Iris pigment epithelial cell (primary cell): Measurements from ENCODE around the gene BNIP5.
A peak's percentile ranks its signal among the peaks of the same experiment; 100 is the strongest.

Source experiments
- DNase-seq: peaks from one replicate; pipeline ENCODE4 v3.0.0-alpha.2; 2011; ENCODE audit warnings: low read depth

BNIP5 gene

DNA sequence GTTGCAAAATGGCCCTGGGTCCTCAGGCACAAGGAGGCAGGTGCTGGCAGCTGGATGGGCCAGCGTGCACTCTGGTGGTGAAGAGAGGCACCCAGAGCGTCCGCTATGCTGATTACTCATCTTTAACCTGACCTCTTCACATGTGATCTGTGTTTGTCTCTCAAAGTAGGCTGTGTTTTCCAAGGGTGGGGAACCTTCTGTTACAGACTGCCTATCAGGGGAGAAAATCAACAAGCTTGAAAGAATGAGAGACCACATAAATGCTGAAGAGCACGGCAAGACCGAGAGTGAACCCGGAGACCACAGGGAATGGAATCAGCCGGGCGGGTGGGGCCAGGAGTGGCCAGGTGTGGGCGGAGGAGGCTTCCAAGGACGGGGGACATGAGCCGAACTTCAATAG is 16.2 kb downstream of the BNIP5 start:
- DNase-seq = no peak

DNA sequence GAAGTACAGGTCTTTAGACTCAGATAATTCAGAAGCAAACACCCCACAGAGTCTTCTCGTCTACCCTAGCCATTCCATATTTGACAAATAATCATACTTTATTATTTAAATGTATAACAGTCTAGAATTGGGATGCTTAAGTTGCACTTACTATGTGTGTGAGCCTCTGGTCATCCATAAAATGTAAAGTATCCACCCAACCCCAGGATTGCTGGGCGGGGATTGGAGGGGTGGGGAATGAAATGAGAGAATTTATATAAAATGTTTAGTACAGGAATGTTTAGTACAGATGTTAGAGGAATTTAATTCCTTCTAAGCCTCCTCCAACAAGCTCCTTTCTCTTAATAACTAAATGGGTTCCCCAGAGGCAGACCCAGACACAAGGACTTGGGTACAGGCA is 16.9 kb downstream of the BNIP5 start:
- no peak for DNase-seq

DNA sequence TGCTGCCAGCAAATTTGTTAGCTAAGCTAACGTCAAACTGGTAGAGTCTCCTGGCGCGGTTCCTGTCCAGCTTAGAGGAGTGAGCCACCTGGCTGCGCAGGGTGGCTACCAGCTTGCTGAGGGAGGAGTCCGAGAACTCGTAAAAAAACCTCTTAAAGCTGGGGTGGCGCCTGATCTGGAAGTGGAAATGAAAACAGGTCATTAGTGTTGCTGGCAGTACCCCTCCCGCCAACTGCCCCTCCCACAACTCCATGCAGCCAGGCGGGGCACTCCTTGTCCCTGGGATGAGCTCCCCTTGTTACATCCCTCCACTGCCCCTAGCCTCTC is 17.3 kb downstream of the BNIP5 start:
- DNase-seq = no peak

DNA sequence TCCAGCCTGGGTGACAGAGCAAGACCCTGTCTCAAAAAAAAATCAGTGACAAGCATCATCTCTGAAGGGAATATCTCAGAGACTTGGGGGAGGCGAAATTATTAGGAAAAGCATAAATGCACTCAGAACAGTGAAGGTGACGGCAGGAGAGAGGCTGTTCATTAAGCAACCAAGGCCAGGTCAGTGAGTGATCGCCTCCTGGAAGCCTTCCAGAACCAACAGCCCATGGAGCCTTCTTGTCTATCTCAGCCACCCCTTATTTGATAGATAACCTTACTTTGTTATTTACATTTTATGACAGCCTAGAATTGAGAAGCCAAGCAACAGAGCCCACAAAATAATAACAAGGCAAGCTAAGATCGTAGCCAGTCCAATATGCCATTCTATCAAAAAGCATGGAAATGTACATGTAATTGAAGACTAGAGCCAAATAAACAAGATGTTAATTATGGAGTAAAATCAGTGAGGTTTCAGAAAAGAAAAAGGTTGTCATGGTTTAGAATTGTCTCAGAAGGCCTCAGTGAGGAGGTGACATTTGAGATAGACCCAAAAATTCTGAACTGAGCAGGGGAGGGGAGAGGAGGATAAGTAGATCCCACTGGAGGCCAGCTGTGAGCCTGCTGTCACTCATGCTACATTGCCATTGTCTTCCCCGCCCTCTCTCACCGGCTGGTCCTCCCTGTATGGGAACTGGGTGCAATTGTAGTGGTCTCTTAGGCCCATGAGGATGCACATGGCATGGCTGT is 17.8 kb downstream of the BNIP5 start:
- DNase-seq = no peak

DNA sequence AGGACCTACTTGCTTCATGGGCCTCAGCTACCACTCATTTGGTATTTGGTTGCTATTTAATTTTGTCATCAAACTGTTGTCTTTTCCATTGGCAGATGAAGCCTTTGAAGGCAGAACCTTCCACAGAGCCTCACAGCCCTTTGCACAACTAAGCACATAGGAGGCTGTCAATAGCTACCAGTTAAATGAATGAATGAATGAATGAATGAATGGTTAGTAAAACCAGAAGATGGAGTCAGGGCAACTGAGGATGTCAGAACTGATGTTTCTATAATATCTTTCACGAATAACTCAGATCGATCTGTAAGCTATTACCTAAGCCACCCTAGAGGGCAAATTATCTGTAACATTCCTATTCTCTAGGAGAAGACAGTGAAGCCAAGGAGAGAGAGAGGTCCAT is 19.1 kb downstream of the BNIP5 start:
- no peak for DNase-seq

DNA sequence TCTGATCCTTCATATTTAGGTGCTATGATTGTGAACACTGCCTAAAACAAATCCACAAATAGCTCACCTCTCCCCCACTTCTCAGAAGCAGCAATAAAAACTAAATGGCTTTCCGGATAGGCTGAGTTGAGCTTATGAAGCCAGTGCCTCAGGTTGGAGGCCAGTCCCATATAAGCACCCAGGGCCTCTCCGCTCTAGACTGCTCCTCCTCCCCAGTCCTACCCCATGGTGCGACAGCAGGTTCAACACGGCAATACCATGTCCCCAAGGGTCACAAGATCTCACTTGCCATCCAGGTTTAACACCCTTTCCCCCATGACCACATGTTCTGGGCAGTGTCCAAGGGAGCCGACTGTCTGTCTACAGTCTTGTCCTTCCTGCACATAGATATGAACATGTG is 20.8 kb downstream of the BNIP5 start:
- DNase-seq = no peak

DNA sequence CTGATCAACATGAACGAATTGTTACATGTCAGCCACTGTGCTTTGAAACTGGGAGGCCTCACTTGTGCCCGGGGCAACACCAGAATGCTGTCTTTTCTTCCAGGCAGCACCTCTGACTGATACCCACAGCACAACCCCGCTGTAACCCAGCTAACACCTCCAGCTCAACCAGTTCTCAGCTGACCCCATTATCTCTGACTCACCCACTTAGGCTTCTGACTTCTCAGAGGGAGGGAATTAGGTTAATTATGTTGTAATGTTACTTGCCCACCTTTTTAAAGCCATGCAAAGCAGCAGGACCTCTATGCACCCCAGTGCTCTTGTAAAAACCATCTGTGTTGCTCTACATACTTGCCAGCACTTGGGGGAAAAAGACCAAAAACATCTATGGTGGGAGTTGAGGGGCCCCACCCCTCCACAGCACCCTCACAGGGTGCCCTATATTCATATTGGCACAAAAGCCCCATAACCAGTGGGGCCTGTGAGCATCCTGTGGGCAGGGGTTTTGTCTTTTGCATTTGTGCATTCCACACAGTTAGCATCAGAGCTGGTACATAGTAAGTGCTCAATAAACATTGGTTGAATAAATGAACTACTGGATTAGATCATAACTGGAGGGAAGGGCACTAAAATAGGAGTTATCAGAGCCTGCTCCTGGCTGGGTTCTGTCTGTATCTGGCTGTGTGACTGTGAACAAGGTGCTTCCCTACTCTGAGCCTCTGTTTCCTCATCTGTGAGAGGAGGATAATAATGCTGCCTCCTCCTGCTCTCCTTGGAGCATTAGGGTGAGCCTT is 22.3 kb downstream of the BNIP5 start:
- DNase-seq = peak; percentile 62

DNA sequence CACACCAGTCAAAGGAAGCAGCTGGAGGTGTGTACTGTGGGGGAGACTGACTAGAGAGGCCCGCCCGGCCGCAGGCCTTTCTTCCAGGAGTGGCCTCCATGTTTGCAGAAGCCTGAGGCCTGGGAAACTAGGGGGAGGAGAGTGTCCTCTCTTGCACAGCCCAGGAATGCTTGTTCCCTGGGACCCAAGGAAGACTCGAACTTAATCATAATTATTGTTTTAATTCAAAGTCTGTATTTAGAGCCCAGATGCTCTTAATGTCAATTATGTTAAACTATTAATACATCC is 23.1 kb downstream of the BNIP5 start:
- no peak for DNase-seq

DNA sequence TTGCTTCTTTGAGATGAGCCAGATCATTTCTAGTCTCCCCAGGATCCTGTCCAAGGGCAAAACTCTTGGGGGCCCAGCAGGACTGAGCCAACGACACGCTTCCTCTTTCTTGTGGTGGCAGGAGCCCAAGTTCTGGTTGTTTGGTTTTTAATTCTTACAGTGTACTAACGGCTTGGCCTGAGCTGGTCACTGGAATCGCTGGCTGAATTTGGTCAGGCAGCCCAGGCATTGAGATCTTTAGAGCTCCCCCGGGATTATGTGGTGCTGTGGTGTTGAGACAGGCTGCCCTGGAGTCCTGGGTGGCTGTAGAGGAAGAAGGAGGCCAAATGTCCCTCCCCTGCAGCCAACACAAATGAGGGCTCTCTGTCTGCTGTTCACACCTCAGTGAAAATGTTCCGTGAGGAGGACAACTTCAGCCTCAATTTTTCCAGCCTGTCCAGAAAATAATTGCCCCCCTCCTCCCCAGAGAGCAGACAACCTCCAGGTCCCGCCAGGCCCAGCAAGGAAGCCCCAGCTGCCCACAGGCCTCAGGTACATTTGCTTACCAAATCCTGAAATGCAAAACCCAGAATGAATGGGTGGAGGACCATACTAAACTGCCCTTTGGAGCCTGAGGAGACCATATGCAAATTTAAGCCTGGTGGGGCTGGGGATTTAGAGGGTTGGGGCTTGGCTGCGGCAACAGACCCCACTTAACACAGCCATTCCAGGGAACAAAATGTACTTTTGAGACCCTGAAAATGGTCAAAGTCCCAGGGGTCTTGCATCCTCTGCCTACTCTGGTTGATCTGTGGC is 23.6 kb downstream of the BNIP5 start:
- DNase-seq = no peak

DNA sequence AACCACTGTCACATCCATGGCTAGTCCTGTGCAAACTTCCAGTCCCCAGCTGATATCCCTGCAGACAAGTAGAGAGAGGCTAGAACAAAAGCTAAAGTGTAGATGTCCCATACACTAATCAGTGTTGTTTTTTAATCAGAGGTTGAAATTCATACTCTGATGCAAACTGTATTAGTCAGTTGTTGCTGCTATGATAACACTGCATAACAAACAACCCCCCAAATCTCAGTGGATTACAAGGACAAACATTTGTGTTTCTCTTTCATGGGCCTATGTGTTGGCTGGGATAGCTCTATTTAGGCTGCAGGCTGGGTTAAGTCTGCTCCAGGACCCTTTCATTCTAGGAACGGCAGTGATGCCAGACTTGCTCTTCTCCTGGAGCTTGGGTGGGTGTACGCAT is 26.8 kb downstream of the BNIP5 start:
- no peak for DNase-seq

DNA sequence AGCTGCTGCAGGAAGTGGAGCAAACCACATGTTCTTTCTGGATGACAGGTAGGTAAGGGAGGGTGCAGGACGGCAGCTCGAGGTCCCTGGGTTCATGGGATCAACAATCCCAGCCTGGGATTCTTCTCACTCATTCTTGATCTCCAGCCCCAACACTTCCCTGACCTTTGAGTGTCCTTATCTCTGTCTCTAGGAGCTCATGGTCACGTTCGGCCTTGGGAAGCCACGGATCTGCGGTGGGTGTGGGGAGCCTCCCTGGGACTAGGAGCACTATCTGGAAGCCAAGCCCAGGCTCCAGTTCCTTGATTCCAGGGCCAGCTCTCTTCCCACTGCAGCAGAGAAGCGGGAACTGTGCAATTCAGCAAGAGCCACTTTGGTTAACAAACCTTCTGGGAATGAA is 27.5 kb downstream of the BNIP5 start:
- DNase-seq = no peak

DNA sequence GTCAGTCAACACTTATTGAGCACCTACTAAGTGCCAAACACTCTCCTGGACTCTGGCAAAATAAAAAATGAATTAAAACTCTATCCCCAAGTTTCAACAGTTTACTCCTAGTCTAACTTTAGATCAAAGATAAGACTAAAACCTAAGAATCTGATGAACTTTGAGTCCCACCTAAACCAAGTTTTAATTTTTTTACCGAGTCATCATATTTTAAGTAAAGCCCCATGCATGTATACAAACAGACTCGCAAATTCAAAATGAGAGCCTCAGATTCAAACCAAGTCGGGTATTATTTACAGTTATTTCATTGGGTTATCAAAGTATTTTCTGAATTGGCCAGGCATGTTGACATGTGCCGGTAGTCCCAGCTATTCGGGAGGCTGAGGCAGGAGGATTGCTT is 28.2 kb downstream of the BNIP5 start:
- DNase-seq = no peak

DNA sequence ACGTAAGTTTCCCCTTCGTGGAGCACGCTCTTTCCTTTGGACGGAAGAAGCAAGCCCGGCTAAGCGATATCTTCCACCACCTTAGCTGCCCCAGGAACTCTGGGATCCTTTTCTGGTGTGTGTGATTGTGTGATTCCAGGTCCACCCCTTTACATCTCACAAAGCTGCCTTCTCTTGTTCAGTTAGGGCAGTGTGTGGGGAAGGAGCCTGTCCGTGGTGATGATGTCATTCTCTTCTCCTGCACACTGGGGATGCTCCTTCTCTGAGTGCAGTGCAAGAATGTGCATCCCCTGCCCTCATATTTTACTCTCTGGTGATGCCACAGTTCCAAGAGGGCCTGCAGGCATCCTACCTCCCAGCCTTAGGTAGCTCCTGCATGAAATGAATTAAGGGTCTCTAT is 30.3 kb downstream of the BNIP5 start:
- DNase-seq = no peak

DNA sequence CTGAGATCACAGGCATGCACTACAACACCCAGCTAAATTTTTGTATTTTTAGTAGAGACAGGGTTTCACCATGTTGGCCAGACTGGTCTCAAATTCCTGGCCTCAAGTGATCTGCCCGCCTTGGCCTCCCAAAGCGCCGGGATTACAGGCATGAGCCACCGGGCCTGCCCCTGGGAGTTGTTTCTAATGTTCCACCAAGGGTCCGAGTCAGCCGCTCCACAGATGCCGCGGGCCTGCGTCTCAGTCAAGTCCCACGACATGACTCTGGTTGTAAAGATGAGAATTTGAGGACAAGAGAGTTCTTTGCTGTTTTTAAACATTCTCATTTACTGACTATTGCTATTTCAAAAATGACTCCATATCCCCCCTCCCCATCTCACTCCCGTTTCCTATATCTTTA is 30.8 kb downstream of the BNIP5 start:
- no peak for DNase-seq

DNA sequence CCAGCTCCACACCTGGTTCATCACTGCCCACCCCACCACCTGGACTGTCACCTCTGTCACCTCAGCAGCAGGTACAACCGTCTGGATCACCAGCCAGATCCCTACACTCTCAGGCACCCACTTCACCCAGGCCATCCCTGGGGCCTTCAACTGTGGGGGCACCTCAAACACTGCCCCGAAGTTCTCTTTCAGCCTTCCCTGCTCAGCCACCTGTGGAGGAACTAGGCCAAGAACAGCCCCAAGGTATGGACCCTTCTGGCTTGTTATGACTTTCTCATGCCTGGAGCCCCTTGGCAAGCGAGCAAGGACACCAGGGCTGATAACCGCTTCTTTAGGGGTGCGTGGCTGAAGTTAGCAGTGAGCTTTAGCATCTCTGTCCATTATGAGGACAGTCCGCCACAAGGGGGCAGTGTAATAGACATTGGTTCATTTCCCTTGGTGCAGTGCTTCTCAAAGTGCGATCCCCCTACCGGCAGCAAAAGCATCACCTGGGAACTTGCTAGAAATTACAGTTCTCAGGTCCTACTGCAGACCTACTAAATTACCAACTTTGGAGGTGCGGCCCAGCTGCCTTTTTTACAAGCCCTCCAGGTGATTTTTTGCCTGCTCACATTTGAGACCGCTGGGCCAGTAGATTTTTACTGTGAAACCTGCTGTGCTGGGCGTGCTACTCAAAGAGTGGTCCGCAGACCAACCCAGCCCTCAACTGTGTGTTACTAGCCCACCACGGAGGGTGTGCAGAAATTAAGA is 34.3 kb downstream of the BNIP5 start:
- peak; percentile 88 for DNase-seq

DNA sequence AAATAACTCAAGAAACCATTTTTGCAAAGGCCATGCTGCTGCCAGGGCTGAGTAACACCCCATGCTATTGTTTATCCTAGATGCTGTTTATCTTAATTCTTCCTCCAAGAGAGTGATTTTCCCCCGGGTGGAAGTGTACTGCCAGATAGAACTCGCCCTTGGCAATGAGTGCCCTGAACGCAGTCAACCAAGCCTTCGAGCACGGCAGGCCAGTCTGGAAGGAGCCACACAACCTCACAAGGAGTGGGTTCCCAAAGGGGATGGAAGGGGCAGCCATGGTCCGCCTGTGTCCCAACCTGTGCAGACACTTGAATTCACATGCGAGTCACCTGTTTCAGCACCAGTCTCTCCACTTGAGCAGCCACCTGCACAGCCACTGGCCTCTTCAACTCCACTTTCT is 34.9 kb downstream of the BNIP5 start:
- no peak for DNase-seq

DNA sequence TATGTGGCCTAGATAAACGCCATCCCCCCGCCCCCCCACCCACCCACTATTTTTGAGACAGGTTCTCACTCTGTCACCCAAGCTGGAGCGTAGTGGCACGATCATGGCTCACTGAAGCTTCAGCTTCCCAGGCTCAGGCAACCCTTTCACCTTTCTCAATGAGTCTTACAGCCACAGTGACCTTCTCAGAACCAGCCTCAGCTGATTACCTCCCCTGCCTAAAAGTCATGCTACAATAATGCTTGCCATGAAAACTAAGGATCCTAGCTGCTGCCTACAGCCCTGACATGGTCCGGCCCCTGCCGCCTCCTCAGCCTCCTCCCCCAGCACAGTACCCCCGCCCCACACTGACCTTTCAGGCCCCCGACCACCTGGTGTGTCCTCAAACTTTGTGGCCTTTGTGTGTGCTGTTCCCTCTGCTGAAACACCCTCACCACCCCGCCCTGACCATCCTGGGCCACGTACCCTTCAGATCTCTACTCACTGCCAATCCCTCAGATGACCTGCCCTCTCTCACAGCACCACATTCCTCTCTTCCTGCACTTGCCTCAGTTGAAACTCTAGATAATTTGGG is 35.5 kb downstream of the BNIP5 start:
- peak; percentile 56 for DNase-seq

DNA sequence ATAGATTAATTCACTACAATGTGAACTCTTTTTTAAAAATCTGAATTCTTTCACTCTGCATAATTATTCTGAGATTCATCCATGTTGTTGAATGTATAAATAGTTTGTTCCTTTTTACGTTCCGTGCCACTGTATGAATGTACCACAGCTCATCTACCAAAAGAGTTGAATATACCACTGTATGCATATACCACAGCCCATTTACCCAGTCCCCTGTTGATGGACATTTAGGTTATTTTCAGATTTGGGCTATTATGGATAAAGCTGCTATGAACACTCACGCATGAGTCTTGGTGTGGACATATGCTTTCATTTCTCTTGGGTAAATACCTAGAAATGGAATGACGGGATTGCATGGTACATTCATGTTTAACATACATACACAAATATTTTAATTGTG is 38.7 kb downstream of the BNIP5 start:
- DNase-seq = no peak

DNA sequence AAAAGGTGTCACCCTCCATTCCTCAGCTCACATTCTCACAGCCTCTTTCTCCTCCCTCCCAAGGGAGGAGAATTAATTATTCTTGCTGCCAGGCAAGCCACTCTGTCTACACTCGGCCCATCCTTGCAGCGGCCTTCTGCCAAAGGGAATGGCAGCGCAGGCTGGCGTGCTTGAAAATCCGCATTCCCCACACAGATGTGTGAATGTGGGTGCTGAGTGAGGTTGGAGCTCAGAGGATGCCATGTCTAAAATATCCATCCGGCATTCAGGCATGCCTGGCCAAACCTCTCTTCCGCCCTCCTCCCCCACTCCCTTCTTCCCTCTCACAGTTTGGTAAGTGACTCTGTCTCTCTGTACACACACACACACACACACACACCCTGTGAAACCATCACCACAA is 39.2 kb downstream of the BNIP5 start:
- no peak for DNase-seq

DNA sequence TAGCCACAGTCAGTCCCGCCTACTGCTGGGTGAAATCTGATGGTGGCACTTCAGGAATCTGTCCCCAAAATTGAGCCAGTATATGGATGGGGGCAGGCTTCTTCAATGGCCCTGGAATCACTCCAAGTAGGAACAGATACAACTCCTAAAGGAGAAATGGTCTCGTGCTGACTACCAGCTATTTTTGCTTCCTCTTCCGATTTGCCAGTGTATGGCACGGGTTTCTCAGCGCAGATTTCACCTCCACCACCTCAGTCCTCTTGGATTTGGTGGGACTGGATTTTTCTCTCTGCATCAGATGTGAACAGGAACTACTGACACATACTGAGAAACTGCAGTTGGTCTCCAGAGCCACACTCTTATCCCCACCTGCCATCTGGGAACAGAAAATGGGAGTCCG is 39.6 kb downstream of the BNIP5 start:
- no peak for DNase-seq

DNA sequence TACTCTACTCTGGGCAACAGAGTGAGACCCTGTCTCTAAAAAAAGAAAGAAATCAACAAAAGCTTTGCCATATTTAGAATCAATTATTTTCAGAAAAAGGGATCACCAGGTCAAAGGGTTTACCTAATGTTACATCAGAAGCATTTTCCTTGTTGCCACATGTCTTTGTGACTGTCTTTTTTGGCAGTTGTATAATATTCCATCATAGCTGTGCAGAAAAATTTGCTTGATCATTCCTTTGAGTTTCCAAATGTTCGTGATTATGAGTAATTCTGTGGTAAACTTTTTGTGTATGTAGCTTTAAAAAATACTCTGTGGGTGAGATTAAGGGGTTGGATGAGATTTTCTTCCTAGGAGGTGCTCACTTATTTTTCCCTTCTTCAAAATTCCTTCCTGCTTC is 40.4 kb downstream of the BNIP5 start:
- DNase-seq = peak; percentile 53

DNA sequence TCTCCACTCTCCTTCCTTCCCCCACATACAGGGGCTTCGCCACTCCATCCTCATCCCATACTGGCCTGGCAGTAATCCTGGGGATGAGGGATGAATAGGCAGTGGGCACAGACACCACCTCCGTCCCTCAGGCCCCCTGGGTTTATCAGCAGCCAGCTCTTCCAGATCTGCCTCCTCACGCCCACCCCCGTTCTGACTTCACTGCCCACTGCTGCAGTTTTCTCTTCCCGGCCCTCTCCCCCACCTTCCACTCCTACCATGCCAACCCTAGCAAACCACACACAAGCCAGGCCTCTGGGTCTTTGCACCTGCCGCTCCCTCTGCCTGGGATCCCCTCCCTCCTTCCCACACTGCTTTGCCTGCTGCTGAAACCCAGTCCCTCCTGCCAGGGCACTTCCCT is 44.5 kb downstream of the BNIP5 start:
- DNase-seq = no peak
